NCI-H345 treated with DMSO at 0.1 percent for 48 hours (cell line): ENCODE results near the gene MRFAP1.

Experiments used
- DNase-seq: peaks from one replicate; lab custom pipeline; 2025; ENCODE audit not compliant: unreplicated experiment; lab: John Stamatoyannopoulos, UW

Gene MRFAP1

DNA sequence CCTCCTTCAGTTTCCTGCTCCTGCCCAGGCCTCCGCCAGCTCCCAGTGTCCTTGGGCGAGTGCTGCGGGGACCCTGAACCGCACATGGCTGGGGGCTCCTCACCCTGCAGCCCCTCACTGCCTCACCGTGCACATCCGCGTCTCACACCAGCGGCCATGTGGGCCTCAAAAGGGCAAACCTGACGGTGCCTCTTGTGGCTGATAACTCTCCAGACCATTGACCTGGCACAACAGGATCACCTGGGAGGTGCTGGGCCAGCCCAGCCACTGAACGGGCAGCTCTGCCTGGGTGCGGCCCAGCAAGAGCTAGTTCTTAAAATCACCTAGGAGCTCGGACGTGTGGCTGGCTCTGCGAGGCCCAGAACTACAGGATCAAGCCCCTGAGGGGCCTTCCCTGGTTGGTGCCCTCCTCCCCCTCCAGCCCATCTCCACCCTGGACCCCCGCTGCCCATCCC, 49.0 kb downstream of the MRFAP1 start:
- no peak for DNase-seq
